GM12872 (cell line): ENCODE results near the gene SLC22A7.

Experiments
- TF ChIP-seq, protein P1 (sequence below): IDR thresholded peaks from 3 replicates; pipeline ENCODE4 v1.5.1; 2011; ENCODE audit warnings: low read depth, mild to moderate bottlenecking, low read length, moderate library complexity; ENCODE audit not compliant: insufficient read depth

SLC22A7 gene

DNA sequence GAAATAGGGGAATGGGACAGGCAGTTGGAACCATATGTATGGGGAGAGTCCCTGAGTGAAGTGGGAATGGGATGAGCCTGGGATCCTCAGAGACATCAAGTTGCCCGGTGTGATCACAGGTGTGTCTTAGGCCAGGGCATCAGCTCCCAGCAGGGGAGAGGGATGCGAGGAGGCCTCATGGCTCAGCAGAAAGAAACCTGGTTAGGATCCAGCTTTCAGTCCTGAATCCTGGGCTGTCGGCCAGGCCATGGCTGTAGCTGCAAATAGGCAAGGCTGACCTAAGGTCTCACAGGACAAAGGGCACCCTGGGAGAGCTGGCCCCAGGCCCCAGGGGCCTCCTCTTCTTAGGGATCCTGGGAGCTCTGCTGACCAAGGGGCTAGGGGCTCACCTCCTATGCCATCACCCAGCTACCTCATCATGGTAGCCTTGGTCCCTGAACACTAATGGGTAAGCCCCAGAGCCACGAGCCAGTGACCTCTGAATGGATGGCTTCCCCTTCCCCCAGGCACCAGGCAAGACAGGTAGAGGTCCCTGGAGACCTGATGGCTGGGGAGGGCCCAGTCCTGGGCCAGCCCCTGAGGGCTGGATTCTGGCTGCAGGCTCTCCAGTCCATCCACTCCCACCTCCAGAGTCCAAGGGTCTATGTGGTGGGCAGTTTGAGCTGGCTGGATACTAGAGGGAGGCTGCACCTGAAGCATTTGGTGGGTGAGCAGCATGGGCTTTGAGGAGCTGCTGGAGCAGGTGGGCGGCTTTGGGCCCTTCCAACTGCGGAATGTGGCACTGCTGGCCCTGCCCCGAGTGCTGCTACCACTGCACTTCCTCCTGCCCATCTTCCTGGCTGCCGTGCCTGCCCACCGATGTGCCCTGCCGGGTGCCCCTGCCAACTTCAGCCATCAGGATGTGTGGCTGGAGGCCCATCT lies at the start of gene SLC22A7:
TSS of gene SLC22A7 (plus strand) at position 617 of the 921 bp plus-strand sequence. CDS start at position 716, 99 bp downstream.
- TF ChIP-seq, protein P1, sequence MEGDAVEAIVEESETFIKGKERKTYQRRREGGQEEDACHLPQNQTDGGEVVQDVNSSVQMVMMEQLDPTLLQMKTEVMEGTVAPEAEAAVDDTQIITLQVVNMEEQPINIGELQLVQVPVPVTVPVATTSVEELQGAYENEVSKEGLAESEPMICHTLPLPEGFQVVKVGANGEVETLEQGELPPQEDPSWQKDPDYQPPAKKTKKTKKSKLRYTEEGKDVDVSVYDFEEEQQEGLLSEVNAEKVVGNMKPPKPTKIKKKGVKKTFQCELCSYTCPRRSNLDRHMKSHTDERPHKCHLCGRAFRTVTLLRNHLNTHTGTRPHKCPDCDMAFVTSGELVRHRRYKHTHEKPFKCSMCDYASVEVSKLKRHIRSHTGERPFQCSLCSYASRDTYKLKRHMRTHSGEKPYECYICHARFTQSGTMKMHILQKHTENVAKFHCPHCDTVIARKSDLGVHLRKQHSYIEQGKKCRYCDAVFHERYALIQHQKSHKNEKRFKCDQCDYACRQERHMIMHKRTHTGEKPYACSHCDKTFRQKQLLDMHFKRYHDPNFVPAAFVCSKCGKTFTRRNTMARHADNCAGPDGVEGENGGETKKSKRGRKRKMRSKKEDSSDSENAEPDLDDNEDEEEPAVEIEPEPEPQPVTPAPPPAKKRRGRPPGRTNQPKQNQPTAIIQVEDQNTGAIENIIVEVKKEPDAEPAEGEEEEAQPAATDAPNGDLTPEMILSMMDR, result no peak

DNA sequence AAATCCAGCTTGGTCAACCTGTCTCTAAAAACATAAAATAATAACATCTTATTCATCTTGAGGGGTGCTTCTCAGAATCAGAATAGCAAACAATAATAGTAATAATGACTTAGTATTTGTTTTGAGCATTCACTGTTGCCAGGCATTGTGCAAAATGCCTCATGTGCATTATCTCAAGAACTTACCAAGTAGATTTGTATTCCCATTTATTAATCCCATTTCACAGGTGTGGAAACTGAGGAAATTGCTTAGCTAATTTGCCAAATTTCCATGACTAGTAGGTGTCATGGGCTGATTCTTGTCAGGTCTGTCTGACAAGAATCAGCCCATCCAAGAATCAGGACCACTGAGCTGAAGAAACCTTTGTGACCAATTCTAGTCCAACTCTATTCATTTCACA lies 49.3 kb upstream of the SLC22A7 start:
- TF ChIP-seq, protein P1, result no peak

- TF ChIP-seq, protein P1, result no peak
Measured at GRCh38 chr6:43250992-43251373, 47.1 kb upstream of the SLC22A7 start.

DNA sequence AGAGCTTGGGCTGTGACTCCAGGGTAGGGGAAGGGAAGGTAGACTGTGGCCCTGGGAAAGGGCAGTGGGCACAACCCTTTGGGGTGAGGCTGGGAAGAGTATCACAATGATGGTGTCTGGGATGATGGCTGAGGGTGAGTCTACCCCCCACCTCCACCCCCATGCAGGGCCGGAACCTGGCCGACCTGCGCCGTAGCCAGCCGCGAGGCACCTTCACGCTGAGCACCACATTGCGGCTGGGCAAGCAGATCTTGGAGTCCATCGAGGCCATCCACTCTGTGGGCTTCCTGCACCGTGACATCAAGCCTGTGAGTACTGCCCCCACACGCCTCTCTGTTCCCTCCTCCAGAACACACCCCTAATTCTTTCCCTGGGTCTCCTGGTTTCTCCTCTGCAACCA lies 44.7 kb upstream of the SLC22A7 start:
- TF ChIP-seq, protein P1, result no peak

- TF ChIP-seq, protein P1, result no peak
Measured at GRCh38 chr6:43254138-43254817, 43.8 kb upstream of the SLC22A7 start.

GRCh38 chr6:43254846-43255245 lies 43.2 kb upstream of the SLC22A7 start:
- TF ChIP-seq, protein P1, result no peak

DNA sequence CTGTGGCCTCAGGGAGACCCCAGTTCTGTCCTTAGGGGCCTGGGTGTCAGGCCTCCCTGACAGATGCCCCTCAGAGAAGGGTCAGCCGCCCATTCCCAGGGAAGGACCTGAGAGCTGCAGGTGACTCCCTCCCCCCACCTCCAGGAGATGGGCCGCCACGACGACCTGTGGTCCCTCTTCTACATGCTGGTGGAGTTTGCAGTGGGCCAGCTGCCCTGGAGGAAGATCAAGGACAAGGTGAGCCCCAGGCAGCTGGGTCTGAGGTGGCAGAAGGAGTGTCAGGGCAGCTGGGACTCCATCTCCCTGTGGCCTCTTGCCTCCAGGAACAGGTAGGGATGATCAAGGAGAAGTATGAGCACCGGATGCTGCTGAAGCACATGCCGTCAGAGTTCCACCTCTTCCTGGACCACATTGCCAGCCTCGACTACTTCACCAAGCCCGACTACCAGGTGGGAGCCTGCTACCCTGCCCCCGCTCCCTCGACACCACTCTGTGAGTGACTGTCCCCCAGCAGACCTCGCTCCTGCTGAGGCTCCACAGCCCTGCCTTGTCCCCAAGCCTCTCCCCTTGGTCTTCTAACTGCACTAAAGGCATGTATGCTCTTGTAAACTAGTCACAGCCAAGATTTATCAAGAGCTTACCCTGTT lies 42.5 kb upstream of the SLC22A7 start:
- TF ChIP-seq, protein P1, result no peak
